ENCODE data around the gene TFDP3.

TFDP3 gene

GRCh38 chrX:133179500-133179899 lies 38.7 kb downstream of the TFDP3 start:
- POLR2A ChIA-PET, result no interaction called here
- DNase-seq (ENCODE audit: extremely low spot score), result no peak
- TF ChIP-seq, protein P1, sequence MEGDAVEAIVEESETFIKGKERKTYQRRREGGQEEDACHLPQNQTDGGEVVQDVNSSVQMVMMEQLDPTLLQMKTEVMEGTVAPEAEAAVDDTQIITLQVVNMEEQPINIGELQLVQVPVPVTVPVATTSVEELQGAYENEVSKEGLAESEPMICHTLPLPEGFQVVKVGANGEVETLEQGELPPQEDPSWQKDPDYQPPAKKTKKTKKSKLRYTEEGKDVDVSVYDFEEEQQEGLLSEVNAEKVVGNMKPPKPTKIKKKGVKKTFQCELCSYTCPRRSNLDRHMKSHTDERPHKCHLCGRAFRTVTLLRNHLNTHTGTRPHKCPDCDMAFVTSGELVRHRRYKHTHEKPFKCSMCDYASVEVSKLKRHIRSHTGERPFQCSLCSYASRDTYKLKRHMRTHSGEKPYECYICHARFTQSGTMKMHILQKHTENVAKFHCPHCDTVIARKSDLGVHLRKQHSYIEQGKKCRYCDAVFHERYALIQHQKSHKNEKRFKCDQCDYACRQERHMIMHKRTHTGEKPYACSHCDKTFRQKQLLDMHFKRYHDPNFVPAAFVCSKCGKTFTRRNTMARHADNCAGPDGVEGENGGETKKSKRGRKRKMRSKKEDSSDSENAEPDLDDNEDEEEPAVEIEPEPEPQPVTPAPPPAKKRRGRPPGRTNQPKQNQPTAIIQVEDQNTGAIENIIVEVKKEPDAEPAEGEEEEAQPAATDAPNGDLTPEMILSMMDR (IDR thresholded peaks at IDR 0.05; ENCODE audit: control extremely low read depth, extremely low read depth, low read depth, missing control alignments), result no peak
- CTCF ChIA-PET, result interaction anchor here (1.2 kb wide), 2 partner anchors 12 to 21 kb away, joined by 3 read pairs; no protein-coding TSS in a partner anchor

DNA sequence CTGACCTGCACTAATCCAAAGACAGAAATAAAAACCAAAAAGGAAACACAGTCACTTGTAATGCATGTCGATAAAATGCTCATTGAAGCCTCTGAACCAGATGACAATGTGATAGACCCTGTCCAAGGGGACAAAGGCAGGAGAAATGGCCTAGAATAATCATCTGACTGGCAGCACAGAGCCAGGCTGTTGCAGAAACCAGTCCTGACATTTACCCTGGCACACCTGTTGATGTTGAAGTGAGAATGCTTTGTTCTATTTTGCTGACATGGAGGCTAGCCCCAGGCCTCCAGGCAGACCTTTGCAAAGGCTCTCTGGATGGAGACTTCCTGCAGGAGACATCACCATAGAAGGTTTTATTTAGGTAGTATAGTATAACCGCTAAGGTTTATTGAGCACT lies 41.0 kb downstream of the TFDP3 start:
- DNase-seq (ENCODE audit: extremely low spot score), result no peak
- TF ChIP-seq, protein P1 (IDR thresholded peaks at IDR 0.05; ENCODE audit: control extremely low read depth, extremely low read depth, low read depth, missing control alignments), result no peak
- ChIA-PET CTCF (no interaction called here), POLR2A (no interaction called here)

- TF ChIP-seq, protein P1 (IDR thresholded peaks at IDR 0.05; ENCODE audit: control extremely low read depth, extremely low read depth, low read depth, missing control alignments), result no peak
- POLR2A ChIA-PET, result no interaction called here
- DNase-seq (ENCODE audit: extremely low spot score), result no peak
- CTCF ChIA-PET, result no interaction called here
These were observed 42.5 kb downstream of the TFDP3 start for GRCh38 chrX:133175605-133176004.

- no peak for DNase-seq (ENCODE audit: extremely low spot score)
- POLR2A ChIA-PET, result no interaction called here
- CTCF ChIA-PET, result no interaction called here
These were observed 43.0 kb downstream of the TFDP3 start for GRCh38 chrX:133175162-133175561.

GRCh38 chrX:133171962-133172708 lies 46.0 kb downstream of the TFDP3 start:
- ChIA-PET POLR2A (no interaction called here), CTCF (no interaction called here)
- DNase-seq (ENCODE audit: extremely low spot score), result no peak
- TF ChIP-seq, protein P1 (IDR thresholded peaks at IDR 0.05; ENCODE audit: control extremely low read depth, extremely low read depth, low read depth, missing control alignments), result no peak

More at GRCh38 chrX:133175162-133175561, 43.0 kb downstream of the TFDP3 start:
- TF ChIP-seq, protein P1 (IDR thresholded peaks at IDR 0.05; ENCODE audit: control extremely low read depth, extremely low read depth, low read depth, missing control alignments), result no peak
